HG03108 (cell line): ENCODE measurements around the gene BCAS1.

ENCODE experiments used
- ATAC-seq: cut with Tn5 transposase; IDR thresholded peaks from one replicate; pipeline ENCODE4 v1.9.1; 2021; ENCODE audit warnings: moderate library complexity; ENCODE audit not compliant: unreplicated experiment

Gene BCAS1

DNA sequence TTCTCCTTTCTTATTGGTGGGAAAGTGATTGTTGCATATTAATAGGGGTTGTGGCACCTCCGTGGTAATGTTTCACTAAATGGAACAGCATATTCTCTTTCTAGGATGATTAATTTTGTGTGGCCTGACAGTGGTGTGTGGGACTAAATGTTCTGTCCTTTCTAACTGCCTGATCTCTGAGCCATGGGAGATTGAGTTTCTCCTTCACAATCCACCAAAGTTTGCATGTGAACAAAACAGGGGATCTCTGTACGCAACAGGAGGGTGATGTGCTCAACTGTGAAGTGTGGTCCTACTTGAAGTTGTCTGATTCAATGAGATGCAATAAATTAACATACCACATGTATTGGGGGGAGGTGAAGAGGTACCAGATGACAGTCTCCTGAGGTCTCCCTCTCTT lies 19.3 kb downstream of the BCAS1 start:
- no peak for ATAC-seq

DNA sequence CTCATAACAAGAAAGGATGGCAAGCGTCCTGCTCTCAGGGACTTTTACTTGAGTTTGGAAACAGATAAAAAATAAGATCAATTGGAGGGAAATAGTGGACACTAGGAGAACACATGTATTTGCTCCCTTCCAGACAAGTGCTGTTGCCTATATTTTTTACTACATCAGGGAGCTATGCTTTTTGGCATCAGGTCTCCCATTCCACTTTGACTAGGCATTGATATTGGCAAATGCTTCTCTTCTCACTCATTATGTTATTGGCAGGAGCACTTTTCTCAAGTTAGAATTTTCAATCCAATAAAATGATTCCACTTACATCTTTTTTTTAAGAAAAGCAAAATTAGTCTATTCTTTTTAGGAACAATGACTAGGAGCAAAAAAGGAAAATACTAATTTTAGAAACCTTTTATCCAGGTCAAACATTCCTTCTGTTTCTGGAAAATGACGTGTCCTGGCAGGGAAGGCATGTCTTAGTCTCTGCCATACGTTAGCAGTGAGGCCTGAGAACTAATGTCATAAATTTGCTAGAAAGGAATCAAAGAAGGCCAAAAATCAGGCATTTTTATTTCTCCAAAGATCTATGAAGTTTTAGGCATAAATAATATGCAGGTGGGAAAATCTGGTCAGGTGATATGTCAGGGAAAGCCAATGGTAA lies 21.4 kb downstream of the BCAS1 start:
- ATAC-seq = no peak

DNA sequence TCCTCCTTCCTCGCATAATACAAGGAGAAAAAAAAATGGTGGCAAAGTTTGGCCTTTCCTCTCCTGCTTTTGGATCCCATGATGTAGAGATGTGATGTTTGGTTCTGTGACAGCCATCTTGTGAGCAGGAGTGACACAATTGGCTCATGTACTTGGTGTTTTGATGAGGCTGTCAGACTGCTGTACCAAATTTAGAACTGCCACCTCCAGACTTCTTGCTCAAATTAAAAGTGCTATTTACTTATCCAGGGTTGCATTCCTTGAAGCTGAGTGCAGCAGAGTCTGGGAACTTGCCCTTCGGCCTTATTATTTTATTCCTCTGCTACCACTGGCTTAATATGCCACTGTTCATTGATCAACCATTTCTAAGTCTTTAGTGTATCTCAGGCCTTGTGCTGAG lies 21.9 kb downstream of the BCAS1 start:
- no peak for ATAC-seq

DNA sequence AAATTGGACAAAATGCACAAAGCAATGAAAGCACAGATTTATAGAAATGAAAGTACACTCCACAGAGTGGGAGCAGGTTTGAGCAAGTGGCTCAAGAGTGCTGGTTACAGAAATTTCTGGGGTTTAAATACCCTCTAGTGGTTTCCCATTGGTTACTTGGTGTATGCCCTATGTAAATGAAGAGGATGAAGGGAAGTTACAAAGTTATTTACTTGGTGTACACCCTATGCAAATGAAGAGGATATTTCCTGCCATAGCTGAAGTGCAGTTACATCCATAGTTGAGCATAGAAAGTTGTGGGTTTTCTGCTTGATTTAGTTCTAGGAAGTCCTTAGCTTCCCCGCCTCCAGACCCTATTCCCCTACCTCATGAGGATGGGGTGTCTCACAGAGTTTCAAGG lies 22.7 kb downstream of the BCAS1 start:
- no peak for ATAC-seq

DNA sequence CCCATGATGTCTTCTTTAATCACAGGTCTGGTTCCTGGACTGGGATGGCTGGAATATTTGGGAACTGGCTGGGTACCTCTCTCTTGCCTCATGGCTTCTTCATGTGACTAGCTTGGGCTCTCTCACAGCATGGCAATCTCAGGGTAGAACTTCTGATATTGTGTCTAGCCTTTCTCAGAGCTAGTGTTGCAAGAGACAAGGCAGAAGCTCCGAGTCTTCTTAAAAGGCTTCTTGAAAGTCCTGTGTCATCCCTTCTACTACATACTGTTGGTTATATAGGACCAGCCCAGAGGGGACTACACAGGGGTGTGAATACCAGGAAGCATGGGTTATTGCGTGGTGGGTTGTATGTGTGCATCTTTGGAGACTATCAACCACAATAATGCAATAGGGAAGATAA lies 23.3 kb downstream of the BCAS1 start:
- no peak for ATAC-seq

DNA sequence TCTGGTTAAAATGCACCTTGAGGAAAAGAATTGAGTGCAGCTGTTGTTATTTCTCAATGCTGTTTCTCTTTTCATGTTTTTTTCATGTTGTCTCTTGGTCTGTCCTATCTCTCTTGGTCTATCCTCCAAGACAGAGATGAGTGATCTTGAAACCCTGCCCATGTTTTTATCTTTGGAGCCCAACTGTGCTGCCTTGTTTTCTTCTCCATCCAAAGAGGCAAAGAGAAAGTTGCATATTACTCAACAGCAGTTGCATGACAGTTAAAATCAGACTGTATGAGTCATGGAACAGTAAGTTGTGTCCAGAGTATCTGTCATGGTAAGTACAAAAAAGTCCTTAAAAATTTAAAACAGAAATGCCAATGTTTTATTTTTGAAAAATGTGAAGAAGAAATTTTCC lies 26.2 kb downstream of the BCAS1 start:
- ATAC-seq = no peak

DNA sequence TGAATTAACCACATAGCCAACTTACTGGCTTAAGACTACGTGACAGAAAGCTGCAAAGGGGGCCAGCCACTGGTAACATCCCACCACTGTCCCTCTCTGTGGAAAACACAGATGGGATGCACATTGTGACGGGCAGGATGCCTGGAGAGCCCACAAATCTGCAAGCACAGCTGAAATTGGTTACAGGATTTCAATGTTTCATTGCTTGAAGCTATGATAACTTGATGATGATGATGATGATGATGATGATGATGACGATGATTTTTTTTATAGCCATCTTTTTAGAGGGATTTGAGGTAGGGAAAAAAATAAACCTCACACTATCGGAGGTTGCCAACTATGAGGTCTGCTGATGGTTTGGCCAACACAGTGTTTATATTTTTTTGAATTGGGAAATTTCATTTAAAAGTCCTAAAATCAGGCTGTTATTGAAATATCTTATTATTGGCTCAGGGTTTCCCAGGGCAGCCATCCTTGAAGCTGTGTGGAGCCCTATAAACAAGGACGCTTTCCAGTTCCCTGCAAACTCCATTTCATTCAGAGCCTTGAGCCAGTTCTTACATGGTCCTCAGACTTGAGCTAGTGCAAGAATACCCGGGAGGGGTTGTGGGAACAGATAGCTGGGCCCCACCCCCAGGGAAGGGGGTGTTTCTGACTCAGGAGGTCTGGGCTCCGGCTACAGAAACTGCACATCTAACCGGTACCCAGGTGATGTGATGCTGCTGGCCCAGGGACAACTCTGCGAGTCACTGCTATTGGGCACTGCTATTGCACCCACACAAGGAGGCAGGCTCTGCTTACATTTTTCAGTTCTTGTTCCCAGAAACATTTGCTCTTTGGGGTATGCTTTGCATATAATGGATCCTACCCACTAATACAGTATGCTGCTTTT lies 27.1 kb downstream of the BCAS1 start:
- no peak for ATAC-seq

DNA sequence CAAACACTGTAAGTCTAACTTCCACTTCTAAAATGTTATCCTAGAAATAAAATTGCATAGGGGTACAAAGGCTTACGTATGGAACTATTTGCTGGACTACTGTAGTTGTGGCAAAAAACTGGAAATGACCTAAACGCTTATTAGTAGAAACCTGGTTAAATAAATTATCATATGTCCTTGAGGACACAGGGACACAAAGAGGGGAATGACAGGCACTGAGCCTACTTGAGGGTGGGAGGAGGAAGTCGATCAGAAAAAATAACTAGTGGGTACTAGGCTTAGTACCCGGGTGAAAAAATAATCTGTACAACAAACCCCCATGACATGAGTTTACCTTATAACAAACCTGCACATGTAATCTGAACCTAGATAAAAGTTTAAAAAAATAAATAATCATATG lies 28.4 kb downstream of the BCAS1 start:
- ATAC-seq = no peak

DNA sequence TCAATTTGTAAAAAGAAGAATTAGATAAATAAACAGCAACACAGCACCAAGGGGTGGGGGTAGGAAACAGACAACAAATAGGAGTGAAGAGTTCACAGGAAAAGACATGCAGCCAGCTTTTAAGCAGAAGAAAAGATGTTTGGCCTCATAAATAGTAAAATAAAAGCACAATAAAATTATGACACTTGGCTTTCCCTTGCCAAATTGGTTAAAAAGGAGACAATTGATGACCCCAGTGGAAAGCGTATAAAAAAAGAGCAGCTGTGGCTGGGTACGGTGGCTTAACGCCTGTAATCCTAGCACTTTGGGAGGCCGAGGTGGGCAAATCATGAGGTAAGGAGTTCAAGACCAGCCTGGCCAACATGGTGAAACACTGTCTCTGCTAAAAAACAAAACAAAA lies 29.1 kb downstream of the BCAS1 start:
- ATAC-seq = no peak

DNA sequence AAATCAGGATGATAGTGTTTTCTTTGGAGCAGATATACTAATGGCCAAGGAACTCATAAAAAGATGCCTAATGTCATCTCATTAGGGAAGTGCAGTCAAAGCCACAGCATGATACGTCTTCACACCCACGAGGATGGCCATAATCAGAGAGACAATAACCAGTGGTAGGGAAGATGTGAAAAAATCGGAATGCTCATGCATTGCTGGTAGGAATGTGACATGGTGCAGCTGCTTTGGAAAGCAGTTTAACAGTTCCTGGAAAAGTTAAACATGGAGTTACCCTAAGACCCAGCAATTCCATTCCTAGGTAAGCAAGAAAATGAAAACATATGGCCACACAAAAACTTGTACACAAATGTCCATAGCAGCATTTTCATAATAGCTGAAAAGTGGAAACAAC lies 29.9 kb downstream of the BCAS1 start:
- ATAC-seq = no peak

DNA sequence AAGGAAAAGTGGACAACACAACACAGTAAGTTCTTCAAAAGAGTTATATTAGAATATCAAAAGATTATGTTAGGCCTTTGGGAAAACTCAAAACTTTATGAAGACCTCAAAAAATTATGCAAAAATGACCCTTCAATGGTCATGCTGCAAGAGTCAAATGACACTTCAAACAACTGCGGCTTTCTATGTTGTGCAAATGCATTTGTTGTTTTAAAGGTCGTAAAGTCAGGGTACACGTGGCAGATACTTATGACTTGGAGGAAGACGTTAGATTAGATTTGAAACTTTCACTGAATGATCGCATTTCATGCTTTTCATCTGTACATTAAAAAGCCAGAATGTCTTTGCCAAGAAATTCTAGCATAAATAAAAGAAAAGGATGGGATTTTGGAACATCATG lies 31.4 kb downstream of the BCAS1 start:
- no peak for ATAC-seq

DNA sequence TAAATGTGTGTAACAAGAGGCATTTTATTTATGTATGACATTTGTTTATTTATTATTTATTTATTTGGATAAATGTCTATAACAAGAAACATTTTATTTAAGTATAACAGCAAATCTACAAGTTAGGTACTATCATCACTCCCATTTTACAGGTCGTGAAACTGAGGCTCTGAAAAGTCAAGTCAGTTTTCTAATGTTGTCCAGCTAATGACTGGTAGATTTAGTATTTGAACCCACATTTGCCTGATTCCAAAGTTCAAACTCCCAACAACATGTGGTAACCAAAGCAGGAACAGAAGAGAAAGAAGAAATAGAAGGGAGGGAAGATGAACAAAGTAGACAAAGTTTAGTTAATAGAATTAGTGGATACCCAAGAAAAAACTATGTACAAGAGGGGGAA lies 32.9 kb downstream of the BCAS1 start:
- ATAC-seq = no peak

DNA sequence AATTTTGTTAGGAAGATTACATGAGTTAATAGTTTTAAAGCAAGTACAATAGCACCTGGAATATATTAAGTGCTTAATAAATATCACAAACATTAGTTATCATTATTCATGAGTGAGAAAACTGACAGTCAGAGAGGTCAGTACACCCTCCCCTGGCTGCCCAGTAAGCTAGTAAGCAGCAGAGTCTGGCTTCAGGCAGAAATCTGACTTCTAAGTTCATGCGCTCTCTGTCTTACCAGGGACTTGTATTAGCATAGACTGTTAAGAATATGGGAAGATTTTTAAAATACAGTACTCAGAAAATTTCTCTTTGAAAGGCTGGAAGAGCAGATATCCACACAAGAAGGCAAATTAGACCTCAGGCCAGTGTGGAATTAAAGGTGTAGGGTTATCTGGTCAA lies 40.8 kb downstream of the BCAS1 start:
- ATAC-seq = no peak

DNA sequence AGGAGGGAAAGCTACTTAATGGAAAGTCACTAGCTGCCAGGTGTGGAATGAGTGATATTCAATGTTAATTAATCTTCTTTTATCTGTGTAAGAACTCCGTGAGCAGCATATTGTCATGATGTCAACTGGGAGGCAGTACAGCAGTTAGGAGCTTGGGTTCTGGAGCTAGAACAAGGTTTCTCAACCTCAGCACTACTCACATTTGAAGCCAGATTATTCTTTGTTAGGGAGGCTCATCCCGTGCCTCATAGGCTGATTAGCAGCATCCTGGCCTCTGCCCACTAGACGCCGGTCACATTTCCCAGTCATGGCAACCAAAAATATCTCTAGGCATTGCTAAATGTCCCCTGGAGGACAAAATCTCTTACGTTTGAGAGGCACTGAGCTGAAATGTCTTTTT lies 41.2 kb downstream of the BCAS1 start:
- no peak for ATAC-seq

DNA sequence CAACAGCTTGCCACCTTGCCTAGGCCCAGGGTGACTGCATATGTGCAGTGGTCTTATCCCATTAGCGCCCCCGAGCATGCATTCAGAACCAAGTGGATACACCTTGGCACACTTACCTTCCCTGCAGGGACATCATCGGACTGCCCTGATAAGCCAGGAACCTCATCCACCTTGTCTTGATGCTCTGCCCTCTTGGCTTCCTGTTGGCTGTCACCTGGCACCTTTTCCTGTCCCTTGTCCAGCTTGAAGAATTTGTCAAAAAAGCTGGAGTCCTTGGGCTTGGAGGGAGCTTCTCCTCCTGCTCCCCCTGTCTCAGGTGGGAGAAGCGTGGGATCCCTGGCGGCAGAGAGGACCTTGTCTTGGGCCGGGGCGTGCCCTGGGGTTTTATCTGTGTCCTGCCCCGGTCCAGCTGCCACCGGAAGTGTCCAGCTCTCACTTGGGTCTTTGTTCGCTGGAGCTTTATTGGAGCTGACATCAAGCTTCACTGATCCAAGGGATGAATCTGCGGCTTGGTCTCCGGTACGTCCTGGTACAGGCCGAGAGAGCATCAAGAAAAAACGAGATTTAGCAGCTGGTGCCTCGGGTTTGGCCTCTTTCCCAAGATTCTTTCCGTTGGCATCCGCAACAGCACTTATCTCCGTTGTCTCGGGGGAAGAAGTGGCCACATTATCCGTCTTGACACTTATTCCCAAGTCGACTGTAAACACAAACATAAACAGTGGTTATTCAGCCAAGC lies 42.0 kb downstream of the BCAS1 start:
- no peak for ATAC-seq

DNA sequence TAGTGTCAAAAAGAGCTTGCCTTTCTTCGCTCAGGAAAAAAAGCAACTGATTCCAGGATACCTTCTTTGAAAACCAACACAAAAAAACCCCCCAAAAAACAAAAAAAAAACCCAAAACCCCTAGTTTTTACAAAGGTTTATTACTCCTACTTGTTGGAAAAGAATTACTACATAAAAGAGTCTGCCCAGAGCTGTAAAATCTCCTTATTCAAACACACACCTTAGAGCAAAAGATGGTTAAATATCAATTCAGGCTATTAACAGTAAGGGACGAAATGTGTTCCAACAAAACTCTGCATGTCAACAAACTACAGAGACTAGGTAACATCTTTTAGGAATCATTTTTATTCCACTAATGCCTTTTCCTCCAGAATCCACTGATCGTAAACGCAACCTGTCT lies 42.7 kb downstream of the BCAS1 start:
- no peak for ATAC-seq

DNA sequence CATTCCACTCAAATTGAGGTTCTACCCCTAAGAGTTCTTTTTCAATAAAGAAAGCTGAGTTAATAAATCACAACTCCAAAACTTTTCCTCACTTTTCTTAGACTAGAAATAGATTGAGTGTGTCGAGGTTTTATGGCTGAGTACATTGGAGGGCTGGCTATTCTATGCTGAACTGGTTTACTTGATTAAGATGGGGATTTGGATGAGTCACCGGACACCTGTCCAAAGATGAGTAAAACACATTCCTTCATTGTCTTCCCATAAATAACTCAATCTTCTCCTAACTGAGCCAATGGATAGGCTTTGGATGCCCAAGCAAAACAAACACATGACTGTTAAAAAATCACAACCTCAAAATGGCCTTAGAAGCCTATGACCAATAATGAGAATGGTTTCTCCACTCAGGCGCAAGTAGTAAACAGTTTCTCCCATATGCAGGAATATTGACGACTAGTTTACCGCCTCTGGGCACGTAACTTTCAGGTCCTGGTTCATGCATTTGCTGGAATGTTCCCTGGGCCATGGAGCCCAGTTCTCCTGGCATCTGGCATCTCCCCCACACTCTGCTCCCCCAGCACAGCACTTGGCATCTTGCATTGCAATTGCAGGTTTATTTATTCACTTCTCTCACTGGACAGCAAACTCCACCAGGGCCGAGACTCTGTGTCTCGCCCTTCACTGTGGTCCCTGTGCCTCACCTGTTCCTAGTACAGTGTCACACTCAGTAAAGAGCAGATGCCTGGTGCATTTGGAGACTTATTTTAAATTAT lies 43.9 kb downstream of the BCAS1 start:
- ATAC-seq = no peak

DNA sequence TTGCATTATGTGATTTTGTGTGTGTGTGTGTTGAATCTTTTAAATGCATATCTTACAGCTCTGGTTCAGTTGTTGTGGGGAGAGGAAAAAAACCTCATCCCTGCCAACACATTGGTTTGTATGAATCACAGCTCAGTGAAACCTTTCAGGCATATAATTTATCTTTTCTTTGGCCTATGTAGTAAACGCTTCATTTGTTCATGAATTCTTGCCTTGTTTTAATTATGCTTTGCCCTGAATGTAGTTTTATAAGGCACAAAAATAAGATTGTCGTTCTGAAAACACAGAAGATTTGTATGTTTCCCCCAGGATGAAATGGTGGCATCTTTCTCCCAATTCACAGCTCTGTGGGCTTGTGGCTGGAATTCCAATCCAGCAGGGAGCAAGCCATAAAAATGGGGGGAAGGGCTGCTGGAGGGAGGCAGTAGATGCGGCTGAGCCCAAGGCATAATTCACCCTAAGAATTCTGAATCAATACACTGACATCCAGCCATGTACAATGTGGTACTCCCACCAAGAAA lies 45.1 kb downstream of the BCAS1 start:
- ATAC-seq = no peak

DNA sequence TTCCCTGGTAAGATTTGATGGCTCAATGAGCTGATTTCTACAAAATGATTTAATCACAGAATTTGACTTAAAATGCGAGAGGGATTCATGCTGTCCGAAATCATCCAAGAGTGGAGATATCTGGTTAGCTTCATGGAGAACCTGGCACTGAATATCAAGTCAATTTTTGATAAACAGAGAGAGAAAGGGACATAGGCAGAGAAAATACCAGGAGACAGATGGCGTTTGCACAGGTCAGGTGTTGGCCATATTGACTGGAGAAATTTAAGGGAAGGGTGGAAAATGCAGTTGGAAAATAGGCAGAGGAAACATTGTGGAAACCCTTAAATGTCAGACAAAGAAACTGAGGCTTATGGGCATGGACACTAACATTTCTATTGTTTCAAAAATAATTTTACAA lies 47.0 kb downstream of the BCAS1 start:
- no peak for ATAC-seq

DNA sequence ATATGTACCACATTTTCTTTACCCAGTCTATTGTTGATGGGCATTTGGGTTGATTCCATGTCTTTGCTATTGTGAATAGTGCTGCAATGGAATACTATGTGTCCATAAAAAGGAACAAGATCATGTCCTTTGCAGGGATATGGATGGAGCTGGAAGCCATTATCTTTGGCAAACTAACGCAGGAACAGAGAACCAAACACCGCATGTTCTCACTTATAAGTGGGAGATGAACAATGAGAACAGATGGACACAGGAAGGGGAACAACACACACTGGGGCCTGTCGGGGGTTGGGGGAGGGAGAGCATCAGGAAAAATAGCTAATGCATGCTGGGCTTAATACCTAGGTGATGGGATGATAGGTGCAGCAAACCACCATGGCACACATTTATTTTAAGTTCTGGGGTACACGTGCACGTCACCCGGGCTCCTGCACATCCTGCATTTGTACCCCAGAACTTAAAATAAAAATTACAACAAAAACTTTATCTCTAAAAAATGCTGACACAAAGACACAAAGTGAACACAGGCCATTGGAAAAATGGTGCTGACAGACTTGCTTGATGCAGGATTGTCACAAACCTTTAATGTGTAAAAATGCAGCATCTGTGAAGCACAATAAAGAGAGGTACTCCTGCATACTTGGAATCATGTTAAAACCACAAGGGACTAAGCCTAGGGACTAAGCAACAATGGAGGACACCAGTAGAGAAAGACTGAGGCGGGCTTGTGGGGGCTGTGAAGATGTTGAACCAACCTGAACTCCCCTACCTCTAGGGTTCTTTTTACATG lies 48.8 kb downstream of the BCAS1 start:
- no peak for ATAC-seq
